AML-193 (cell line): Measurements from ENCODE around the gene MAP3K7CL.

ENCODE experiments used
- DNase-seq, 2 experiments: peaks; one replicate each; lab custom pipeline; 2025; lab: John Stamatoyannopoulos, UW

Gene MAP3K7CL, protein sequence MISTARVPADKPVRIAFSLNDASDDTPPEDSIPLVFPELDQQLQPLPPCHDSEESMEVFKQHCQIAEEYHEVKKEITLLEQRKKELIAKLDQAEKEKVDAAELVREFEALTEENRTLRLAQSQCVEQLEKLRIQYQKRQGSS

DNA sequence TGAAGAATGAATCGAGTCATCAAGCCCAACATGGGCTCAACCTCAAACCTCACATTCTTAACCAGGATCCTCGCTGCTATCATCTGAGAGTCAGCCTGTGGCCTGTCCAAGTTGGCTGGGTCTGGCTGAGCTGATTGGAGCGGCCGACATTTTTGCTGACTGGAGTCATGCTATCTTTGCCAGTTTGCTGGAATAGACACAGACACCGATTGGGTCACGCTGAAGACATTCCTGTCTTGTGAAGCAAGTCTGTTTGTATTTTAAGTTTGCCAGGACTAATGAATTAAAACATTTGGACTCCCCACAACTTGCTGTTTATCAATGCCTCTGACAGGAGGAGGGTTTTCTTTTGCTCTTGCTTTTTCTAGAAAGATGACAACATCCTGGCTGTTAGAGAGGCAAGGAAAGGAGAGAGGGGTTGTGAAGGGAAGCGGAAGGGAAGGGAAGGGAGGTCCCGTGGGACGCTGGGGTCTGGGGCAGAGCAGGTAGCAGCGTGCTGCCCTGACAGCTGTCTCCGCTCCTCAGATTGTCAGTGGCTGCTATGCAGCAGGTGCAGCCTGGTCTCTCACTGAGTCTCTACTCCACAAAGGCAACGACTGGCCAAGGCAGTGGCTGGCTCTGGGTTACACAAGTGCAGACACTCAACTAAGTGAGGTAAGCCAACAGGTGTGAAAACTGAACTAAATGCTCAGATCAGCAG is at the start of gene MAP3K7CL:
Gene MAP3K7CL, plus strand, starts transcription at position 375 of the 700 bp plus-strand sequence. CDS start 2,701 bp downstream, outside the sequence.
- no peak for DNase-seq

DNA sequence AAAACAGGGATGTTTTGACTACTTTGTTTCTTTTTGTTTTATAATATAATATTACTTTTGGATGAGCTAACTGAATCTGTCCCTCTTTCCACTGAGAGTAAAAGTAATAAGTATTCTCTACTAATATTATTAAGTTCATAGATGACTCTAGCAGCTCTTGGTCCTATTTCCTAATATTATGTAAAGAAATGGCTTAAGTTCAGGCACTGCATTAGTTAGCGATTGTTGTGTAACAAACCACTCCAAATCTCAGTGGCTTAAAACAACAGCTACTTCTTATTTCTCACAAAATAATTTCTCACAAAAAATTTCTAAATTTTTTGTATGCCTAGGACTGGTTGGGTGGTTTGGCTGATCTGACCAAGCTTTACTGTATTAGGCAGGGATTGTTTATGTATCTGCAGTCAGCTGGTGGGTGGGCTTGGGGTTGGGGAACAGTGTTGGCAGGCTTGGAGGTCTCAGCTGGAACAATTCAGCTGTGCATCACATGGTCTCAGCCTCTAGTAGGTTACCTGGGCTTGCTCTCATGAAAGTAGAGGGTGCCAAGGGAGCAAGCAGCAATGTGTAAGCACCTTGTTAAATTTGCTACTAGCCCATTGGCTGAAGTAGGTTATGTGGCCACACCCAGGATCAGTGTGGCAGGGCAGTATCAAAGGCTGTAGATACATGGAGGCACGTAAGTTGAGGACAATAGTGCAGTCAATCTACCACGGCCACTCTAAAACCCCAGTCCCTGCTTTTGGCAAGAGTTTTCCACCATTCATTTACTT is 48.2 kb upstream of the MAP3K7CL start:
- no peak for DNase-seq

DNA sequence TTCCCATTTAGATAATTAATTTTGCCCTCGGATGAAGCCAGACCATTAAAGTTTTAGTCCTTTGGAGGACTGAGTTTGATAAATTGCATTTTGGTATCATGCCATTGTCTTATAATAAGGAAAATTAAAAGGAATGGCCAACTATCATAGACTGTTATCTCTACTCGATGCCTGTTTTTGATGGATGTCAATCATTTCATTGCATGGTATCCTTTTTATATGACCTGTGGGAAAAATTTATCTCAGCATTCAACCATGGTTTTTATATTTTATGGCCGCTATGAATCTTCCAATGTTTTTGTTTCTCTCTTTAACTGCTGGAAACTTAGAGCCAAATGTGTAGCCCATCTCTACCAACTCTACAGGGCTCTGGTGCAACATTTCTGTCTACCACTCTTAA is 47.1 kb upstream of the MAP3K7CL start:
- no peak for DNase-seq

DNA sequence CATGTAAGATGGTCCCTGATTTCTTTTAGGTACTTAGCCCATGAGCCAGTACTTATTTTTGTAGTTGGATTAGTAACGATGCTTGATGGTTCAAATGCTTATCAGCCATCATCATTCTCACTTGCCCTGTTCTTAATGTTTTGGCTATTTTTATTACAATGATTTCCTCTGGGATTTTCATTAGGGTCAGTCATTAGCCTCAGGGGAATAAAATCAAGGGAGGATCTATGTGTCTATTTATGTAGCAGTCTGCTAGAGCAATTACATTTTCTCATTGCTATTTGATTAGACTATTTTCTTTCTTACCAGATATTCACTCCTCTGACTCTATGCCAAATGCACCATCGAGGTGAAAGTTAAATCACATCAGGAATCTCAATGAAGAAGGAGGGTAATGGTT is 46.1 kb upstream of the MAP3K7CL start:
- DNase-seq: no peak

DNA sequence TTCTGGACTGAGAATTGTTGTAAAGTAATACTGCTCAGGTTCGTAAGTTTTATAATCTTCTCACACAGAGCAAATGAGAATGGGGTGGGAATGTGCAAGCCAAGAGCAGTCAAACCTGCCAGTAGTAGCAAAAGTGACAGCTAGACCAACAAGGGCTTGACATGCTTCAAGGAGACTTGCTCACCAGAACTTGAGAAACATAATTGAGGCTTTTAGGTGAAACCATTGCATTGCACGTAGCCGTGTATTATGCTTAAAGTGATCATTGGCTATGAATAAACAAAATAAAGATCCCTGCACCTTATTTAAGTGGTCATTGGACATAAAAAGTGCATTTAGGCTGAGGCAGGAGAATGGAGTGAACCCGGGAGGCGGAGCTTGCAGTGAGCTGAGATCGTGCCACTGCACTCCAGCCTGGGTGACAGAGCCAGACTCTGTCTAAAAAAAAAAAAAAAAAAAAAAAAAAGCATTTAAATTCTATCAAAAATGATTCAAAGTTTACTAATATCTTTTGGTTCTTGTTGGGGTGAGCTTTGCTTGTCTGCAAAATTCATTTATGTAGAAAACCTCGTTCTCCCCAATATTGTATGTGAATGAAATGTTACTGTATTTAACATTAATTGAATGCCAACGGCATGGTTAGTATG is 45.2 kb upstream of the MAP3K7CL start:
- no peak for DNase-seq

DNA sequence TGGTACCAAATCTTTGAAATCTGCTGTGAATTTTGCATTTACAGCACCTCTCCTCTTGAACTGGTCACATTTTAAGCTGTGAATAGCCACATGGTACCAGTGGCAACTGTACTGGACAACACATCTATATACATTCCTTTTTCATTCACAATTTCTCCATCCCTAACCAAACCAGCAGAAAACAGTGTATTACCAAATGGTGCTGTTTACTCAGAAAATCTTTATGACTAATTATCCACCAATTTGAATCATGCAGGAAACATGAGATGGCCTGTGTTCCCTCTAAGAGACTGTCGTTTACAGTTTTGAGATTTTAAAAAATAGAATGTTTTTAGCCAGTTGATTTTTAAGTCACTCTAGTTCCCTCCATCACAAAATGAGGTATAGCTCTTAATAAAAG is 39.4 kb upstream of the MAP3K7CL start:
- no peak for DNase-seq

DNA sequence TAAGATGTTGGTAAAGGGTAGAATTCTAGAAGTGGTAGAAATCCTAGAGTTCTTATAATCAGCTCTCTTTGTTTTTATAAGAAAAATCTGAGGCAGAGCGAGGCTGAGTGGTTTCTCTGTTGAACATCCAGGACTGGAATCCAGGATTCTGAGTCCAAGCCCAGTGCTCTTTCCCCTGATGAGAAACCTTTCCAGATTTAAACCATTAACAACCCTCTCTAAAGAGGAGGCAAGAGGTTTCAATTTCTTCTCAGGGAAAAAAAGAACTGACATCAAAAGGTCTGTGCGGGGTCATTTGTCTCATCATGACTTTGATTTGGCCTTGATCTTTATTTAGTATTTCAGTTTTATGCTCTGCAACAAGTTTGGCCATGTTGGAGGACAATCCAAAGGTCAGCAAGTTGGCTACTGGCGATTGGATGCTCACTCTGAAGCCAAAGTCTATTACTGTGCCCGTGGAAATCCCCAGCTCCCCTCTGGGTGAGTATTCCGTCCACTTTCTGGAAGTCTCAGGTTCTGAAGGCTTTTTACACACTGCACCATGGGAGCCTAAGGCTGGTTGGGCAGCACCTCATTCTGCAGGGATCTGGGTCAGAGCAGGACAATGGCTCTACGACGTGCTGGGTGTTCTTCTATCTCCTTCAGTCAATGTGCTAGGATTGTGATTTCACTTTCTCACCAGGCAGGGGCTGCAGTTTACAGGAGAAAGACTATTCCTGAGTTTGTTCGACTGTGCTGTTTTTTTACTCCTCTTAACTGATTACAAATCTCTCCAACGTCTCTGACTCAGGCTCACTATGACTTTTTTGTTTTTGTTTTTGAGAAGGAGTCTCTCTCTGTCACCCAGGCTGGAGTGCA is 38.1 kb upstream of the MAP3K7CL start:
- DNase-seq: no peak

DNA sequence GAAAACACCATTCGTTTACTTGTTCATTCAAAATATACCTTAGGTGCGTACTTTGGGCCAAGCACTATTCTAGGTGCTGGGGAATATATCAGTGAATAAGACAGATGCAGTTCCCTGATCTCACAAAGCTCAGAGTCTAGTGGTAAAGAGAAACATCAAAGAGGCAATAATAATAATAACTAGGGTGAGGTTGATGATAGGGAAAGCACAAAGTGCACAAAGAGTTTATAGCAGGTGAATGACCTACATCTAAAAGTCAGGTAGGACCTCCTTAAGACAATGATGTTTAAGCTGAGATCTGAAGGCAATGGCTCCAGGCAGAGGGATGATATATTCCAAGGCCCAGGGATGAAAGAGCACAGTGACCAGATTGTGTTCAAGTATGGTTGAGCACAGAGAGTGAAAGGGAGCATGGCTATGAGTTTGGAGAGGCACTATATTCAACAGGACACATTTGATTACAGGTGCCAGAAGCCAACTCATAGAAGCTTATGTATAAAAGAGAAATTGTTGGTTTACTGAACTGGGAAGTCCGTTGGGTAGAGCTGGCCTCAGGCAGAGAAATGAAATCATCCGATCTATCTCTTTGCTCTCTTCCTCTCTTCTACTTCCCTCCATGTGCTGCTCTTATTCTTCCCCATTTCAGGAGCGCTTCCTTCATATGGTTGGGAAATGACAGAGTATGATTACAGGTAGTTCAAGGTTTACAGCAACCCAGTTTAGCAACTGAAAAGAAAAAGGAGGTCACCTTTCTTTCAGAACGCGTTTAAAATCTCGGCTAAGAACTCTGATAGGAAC is 34.0 kb upstream of the MAP3K7CL start:
- no peak for DNase-seq

DNA sequence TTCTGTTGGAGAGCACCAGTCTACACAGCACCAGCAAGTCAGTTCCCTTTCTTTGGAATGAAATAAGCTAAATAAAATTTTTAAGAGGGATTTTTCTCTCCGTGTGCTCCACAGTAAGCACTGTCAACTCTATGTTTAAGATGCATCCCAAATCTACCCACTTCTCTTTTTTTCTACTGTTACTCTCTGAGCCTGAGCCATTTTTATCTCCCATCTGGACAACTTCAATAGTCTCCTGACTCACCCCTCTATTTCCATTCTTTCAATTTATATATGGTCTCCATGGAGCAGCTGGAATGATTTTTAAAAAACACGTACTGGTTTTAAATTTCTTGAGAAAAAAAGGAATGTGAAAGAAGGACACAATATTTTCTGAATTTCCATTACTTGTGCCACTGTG is 32.3 kb upstream of the MAP3K7CL start:
- no peak for DNase-seq

DNA sequence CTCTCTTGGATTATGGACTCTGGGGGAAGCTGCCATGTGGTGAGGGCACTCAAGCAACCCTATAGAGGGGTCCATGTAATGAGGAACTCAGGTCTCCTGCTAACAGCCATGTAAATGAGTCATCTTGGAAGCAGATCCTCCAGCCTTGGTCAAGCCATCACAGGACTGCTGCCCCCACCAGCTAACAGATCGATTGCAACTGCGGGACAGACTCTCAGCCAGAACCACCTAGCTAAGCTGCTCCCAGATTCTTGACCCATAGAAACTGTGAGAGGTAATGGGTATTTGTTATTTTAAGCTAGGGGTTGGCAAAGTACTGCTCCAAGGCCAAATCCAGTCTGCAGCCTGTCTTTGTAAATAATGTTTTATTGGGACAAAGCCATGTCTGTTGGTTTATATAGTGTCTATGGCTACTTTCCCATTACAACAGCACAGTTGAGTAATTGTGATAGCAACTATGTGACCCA is 27.6 kb upstream of the MAP3K7CL start:
- no peak for DNase-seq

DNA sequence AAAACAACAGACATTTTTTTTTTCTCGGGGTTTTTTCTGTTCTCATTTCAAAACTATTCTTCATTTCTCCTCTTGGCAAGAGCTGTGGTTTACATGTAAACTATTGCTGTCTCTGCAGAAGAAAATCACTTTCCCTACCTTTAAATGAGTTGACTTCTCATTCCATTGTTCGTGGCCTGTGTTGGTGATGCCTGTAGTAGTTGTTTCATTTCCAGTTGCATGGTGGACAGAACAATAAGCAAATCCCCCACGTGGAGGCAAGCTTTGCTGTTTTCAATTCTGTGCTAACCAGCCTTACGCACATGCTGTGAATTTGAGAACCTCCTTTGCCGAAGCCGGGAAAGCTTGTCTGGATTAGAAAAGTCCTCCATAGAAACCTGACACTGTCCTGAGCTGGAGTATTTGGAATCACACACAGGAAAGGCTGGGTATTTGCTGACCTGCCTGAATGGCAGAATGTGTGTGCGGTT is 26.2 kb upstream of the MAP3K7CL start:
- no peak for DNase-seq

DNA sequence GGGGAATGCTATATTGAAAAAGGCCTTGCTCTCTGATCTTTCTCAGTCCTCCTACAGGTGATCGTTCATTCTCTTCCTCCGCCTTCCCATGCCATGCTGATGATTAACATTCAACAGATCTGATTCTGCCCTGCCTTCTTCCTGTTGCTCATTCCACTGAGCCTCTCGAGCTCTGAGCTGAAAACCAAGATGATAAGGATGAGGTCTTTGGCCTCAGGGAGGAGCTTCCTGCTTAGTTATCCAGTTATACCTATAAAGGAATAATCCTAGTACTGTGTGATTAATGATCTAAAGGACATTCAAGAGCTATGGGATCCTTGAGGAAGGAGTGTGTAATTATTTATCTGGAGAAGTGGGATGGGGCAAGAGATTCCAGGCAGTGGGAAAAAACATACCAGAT is 25.2 kb upstream of the MAP3K7CL start:
- DNase-seq: no peak

DNA sequence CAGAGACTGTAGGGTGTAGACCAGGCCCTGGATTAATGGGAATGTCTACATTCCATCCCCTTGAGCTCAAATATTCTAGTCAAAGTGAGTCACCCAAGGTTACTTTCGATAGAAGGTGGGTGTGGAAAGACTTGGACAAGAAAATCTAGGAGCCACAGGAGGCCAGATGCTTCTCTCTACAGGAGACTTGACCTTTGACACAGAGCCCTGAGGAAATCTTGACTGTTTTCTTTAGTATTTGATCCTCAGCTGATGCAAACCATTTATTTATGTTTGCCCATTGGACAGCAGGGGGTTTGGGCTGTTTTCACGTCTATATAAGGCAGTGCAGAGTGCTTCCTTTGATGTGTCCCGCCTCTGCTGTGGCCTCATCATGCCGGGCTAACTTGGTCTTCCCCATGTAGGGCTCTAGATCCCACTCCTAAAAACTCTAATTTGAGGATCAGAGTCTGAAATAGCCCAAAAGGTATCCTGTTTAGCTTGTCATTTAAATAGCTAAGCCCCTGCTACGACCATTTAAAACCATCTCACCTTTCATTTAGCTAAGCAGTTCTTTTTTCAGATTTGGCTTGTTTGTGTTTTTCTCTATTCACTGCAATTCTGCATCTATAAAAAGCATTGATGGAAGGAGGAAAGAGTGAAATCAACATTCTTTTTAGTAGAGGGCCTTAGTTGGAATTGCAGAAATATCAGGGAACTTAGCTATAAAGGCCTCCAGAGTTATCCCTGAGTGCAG is 15.5 kb upstream of the MAP3K7CL start:
- no peak for DNase-seq

DNA sequence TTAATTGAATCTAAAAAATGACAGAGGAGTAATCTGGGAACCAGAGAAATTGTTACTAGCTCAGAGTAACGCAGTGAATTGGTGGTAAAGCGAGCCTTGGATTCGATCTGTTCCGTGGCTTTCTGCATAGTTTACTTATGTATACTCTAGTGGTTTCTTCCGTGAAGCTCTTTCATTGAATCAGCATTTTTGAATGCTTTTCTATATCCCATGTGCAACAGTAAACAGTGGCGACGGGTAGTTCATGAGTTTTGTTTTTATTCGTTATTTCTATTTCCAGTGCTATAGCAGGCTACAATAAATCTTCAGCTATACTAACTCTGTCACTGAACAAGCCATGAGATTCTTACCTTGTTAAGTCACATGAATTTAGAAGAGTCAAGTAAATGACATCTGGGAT is 14.5 kb upstream of the MAP3K7CL start:
- DNase-seq: no peak

DNA sequence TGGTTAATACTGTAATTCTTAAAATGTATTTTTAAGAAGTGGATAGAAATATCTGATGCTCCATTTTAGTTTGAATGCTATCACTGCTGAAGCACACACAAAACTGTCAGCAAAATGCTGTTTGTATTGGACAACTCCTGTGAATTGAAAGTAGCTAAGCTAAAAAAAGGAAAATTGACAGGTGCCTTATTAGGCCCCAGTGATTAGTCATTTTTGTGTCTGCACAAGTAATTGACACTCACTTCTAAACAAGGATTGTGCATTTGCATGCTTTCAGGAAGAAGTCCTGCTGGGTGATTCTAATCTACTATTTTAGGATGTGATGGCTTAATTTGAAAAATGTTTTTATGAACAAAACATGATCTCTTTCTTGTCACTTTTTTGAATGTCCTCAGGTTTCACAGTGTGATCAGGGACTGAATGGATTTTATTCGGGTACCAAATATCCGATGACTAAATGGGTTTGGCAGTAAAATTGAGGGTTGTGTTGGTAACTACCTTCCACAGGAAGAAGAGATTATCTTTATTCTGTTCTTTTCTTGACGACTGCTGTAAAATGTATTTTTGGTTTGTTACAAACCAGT is 13.0 kb upstream of the MAP3K7CL start:
- DNase-seq: no peak

DNA sequence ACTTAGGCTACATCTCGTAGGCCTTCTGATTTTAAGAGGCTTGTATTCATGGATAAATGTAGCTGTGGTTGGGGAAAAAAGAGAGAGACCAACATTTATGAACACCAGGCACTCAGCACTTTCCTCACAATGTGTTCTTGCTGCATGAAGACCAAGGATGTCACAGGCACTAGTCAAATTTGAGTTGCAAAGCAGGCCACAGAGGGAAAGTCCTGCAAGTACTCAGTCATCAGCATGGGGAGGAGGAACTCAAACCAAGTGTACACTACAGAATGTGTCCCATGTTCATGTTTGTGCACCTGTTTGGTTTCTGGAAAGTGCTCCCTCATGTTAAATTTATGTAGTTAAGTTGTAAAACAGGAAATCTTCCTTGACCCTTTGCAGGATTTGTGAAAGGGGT is 8.7 kb upstream of the MAP3K7CL start:
- DNase-seq: no peak

DNA sequence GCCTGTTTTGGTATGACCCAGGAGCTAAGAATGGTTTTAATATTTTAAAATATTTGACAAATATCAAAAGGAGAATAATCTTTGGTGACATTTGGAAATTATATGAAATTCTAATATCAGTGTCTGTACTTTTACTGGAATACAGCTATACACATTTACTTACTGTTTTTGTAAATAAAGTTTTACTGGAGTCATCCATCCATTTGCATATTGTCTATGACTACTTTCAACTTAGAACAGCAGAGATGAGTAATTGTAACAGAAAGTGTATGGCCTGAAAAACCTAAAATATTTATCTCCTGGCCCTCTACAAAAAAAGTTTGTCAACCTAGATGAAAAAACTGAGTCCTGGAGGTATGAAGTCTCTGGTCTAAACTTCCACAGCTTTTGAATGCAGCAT is 5.8 kb upstream of the MAP3K7CL start:
- DNase-seq: no peak

DNA sequence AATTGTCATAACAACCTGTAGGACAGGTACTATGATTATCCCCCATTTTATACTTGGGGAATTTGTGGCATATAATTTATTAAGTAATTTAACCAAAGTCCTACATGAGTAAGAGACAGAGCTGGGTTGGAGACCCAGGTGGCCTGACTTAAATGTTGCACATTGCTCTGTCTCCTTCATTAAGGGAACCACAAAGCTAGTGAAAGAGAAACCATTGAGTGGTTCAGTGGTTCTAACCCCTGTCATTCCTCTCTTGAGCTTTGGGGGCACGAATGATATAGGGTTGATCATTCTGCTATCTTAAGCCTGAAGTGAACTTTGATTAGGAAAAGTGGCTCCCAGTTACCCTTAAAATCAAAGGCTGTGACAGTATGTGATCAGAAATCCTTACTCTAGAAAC is 5.3 kb upstream of the MAP3K7CL start:
- no peak for DNase-seq

DNA sequence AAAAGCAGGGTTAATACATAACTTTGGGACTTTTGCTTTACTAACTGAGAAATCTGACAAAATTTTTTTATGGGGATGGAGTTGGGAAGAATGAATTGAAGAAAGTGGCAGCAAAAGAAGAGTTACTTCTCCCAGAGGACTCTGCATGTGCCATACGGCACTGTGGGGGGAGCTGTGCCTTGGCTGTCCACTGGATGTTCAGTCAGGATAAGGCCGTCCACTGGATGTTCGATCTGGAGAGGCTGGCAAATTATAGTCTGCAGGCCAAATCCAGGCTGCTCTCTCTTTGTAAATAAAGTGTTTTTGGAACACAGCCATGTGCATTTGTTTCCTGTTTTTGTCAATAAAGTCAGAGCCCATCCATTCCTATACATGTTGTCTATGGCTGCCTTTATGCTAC is 4.5 kb upstream of the MAP3K7CL start:
- DNase-seq: no peak

DNA sequence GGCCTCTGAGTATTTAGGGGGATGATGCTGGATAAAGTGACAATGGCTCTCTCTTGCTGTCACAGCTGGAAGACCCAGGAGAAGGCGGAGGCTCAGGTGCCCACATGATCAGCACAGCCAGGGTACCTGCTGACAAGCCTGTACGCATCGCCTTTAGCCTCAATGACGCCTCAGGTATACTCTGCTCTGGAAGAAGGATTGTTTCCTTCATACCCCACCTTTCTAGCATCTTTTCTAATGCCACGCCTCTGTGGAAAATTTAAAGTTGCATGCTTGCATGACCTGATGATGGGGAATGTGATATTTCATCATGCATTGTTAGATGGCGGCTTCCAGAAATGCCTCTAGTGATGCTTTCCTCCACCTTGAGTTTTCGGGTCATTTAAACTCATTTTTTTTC is 2.8 kb downstream of the MAP3K7CL start:
- DNase-seq: no peak
